ENCODE data around the gene AK8.

Gene AK8

DNA sequence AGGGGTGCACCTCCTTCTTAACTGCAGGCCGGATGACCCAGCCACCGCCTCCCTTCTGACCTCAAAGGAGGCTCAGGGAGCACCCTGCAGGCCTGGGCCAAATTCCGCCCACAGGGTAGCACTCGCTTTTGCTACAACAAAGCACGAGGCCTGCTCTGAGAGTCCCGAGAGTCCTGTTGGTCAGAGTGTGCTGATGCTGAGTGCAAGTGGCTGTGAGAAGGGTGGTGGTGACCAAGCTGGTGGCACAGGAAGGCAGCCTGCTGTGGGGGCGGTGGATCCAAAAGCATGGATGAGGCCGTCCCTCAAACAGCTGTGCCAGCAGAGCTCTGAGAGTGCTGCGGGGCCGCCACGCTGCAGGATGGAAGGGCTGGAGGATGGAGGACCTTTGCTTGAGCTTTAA, 101.8 kb downstream of the AK8 start:
- H2BK120ac ChIP-seq (ENCODE audit: low read depth, low read length), result no peak overlapping the region
- H3K27me3 ChIP-seq (ENCODE audit: control insufficient read depth in 1 of 2, insufficient read depth in 1 of 2, low read length in 2 of 2), result peaks cover 6 to 15% of the 10 kb centered on the region in 2 experiments
- H3K9ac ChIP-seq (ENCODE audit: low read length), result no peak overlapping the region
- H3K23ac ChIP-seq (ENCODE audit: low read length in 2 of 2), result no peak overlapping the region
- H4K8ac ChIP-seq (ENCODE audit: low read length), result no peak overlapping the region
- WGBS, result 90% methylated on average over 11 of the region's 11 CpGs
- no peak overlapping the region for H3K4me2 ChIP-seq (ENCODE audit: low read length, poor library complexity, severe bottlenecking)
- DNase-seq, result no peak
- no peak overlapping the region for H3K18ac ChIP-seq (ENCODE audit: low read depth in 1 of 2, low read length in 2 of 2)
- H4K91ac ChIP-seq (ENCODE audit: low read length), result no peak overlapping the region
- no peak overlapping the region for H3K4me3 ChIP-seq (ENCODE audit: insufficient read depth in 1 of 2, low read depth in 1 of 2, low read length in 2 of 2)
- no peak overlapping the region for H2AK5ac ChIP-seq (ENCODE audit: low read length, severe bottlenecking)
- H2AFZ ChIP-seq (ENCODE audit: low read depth, low read length), result no peak overlapping the region
- H3K9me3 ChIP-seq (ENCODE audit: control insufficient read depth, low read length), result no peaks in the 10 kb centered on the region
- H3K14ac ChIP-seq (ENCODE audit: low read length in 2 of 2), result no peak overlapping the region
- H3K4ac ChIP-seq (ENCODE audit: low read depth in 1 of 2, low read length in 2 of 2), result no peak overlapping the region
- no peak overlapping the region for H3K27ac ChIP-seq (ENCODE audit: low read length, poor library complexity, severe bottlenecking)
- H3K4me1 ChIP-seq (ENCODE audit: control insufficient read depth, insufficient read depth, low read depth, low read length), result no peaks in the 10 kb centered on the region
- no peak overlapping the region for H2BK5ac ChIP-seq (ENCODE audit: low read depth, low read length, poor library complexity, severe bottlenecking)
- no peak overlapping the region for H2BK15ac ChIP-seq (ENCODE audit: low read depth, poor library complexity, severe bottlenecking)
- H2BK12ac ChIP-seq (ENCODE audit: low read length in 2 of 2), result no peak overlapping the region
- H3K36me3 ChIP-seq (ENCODE audit: control insufficient read depth in 1 of 2, insufficient read depth in 2 of 2, low read depth in 1 of 2, low read length in 2 of 2), result no peaks in the 10 kb centered on the region
- no peaks in the 10 kb centered on the region for H3K79me1 ChIP-seq (replicated peaks; ENCODE audit: low read length, poor library complexity, severe bottlenecking)

- H3K14ac ChIP-seq (ENCODE audit: low read length in 2 of 2), result no peak overlapping the region
Observed at GRCh38 chr9:132775720-132776119, 102.4 kb downstream of the AK8 start.

GRCh38 chr9:132774886-132775285, 103.2 kb downstream of the AK8 start:
- Histone ChIP-seq H2AFZ (ENCODE audit: low read depth, low read length) (no peak overlapping the region), H3K9me3 (ENCODE audit: control insufficient read depth, low read length) (no peaks in the 10 kb centered on the region), H3K9ac (ENCODE audit: low read length) (no peak overlapping the region), H3K4me3 (ENCODE audit: insufficient read depth in 1 of 2, low read depth in 1 of 2, low read length in 2 of 2) (no peak overlapping the region), H3K14ac (ENCODE audit: low read length in 2 of 2) (no peak overlapping the region), H3K27ac (ENCODE audit: low read length, poor library complexity, severe bottlenecking) (no peak overlapping the region), H3K79me1 (replicated peaks; ENCODE audit: low read length, poor library complexity, severe bottlenecking) (peaks cover 3% of the 10 kb centered on the region), H3K23ac (ENCODE audit: low read length in 2 of 2) (no peak overlapping the region), H4K8ac (ENCODE audit: low read length) (no peak overlapping the region), H2BK120ac (ENCODE audit: low read depth, low read length) (no peak overlapping the region), H3K4ac (ENCODE audit: low read depth in 1 of 2, low read length in 2 of 2) (no peak overlapping the region), H2BK5ac (ENCODE audit: low read depth, low read length, poor library complexity, severe bottlenecking) (no peak overlapping the region), H2BK12ac (ENCODE audit: low read length in 2 of 2) (no peak overlapping the region), H3K36me3 (ENCODE audit: control insufficient read depth in 1 of 2, insufficient read depth in 2 of 2, low read depth in 1 of 2, low read length in 2 of 2) (no peaks in the 10 kb centered on the region), H3K4me2 (ENCODE audit: low read length, poor library complexity, severe bottlenecking) (no peak overlapping the region), H3K18ac (ENCODE audit: low read depth in 1 of 2, low read length in 2 of 2) (no peak overlapping the region), H3K4me1 (ENCODE audit: control insufficient read depth, insufficient read depth, low read depth, low read length) (peaks cover 8% of the 10 kb centered on the region), H2BK15ac (ENCODE audit: low read depth, poor library complexity, severe bottlenecking) (no peak overlapping the region), H4K91ac (ENCODE audit: low read length) (no peak overlapping the region), H2AK5ac (ENCODE audit: low read length, severe bottlenecking) (no peak overlapping the region), H3K27me3 (ENCODE audit: control insufficient read depth in 1 of 2, insufficient read depth in 1 of 2, low read length in 2 of 2) (peaks cover 2 to 5% of the 10 kb centered on the region in 2 experiments)
- WGBS, result 96% methylated on average over 1 of the region's 1 CpG
- no peak for DNase-seq

More at GRCh38 chr9:132775720-132776119, 102.4 kb downstream of the AK8 start:
- Histone ChIP-seq H3K27me3 (ENCODE audit: control insufficient read depth in 1 of 2, insufficient read depth in 1 of 2, low read length in 2 of 2) (peaks cover 6 to 13% of the 10 kb centered on the region in 2 experiments), H3K79me1 (replicated peaks; ENCODE audit: low read length, poor library complexity, severe bottlenecking) (no peaks in the 10 kb centered on the region), H3K4ac (ENCODE audit: low read depth in 1 of 2, low read length in 2 of 2) (no peak overlapping the region), H3K23ac (ENCODE audit: low read length in 2 of 2) (no peak overlapping the region), H3K9me3 (ENCODE audit: control insufficient read depth, low read length) (no peaks in the 10 kb centered on the region), H3K4me2 (ENCODE audit: low read length, poor library complexity, severe bottlenecking) (no peak overlapping the region), H3K4me1 (ENCODE audit: control insufficient read depth, insufficient read depth, low read depth, low read length) (peaks cover 2% of the 10 kb centered on the region), H3K36me3 (ENCODE audit: control insufficient read depth in 1 of 2, insufficient read depth in 2 of 2, low read depth in 1 of 2, low read length in 2 of 2) (no peaks in the 10 kb centered on the region), H3K18ac (ENCODE audit: low read depth in 1 of 2, low read length in 2 of 2) (no peak overlapping the region), H2BK120ac (ENCODE audit: low read depth, low read length) (no peak overlapping the region), H2AFZ (ENCODE audit: low read depth, low read length) (no peak overlapping the region), H4K8ac (ENCODE audit: low read length) (no peak overlapping the region), H4K91ac (ENCODE audit: low read length) (no peak overlapping the region), H2BK5ac (ENCODE audit: low read depth, low read length, poor library complexity, severe bottlenecking) (no peak overlapping the region), H2BK12ac (ENCODE audit: low read length in 2 of 2) (no peak overlapping the region), H2AK5ac (ENCODE audit: low read length, severe bottlenecking) (no peak overlapping the region), H3K4me3 (ENCODE audit: insufficient read depth in 1 of 2, low read depth in 1 of 2, low read length in 2 of 2) (no peak overlapping the region), H3K27ac (ENCODE audit: low read length, poor library complexity, severe bottlenecking) (no peak overlapping the region), H2BK15ac (ENCODE audit: low read depth, poor library complexity, severe bottlenecking) (no peak overlapping the region), H3K9ac (ENCODE audit: low read length) (no peak overlapping the region)
- 93% methylated on average over 2 of the region's 4 CpGs for WGBS
- DNase-seq, result no peak

DNA sequence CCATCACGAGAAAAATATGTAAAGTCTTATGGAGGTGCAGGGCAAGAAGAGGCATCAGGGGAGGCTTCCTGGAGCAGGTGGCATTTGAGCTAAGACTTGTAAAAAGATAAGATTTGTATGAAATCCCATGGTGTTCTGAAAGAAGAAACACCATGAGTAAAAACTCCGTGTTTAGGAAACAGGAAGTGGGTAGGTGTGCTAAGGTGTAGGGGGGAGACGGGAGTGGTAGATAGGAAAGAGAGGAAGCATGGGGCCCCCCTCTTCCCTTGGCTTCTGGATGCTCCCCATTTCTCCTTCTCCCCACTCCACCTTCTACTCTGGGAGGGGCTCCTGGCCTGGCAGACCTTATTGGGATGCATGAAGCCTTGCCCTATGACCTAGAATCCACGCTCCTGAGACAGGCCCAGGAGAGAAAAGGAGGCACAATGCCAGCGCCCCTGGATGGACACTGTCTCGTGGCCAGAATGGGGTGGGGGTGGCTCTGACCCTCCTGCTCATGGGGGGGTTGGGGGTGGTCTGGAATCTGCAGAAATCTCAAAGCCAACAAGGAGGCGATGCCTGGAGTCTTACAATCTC, 104.2 kb downstream of the AK8 start:
- whole genome bisulfite sequencing, result 82% methylated on average over 5 of the region's 7 CpGs
- Histone ChIP-seq H3K27ac (ENCODE audit: low read length, poor library complexity, severe bottlenecking) (no peak overlapping the region), H3K4me1 (ENCODE audit: control insufficient read depth, insufficient read depth, low read depth, low read length) (peaks cover 10% of the 10 kb centered on the region), H2BK15ac (ENCODE audit: low read depth, poor library complexity, severe bottlenecking) (no peak overlapping the region), H3K4ac (ENCODE audit: low read depth in 1 of 2, low read length in 2 of 2) (no peak overlapping the region), H3K18ac (ENCODE audit: low read depth in 1 of 2, low read length in 2 of 2) (no peak overlapping the region), H3K4me2 (ENCODE audit: low read length, poor library complexity, severe bottlenecking) (no peak overlapping the region), H2BK12ac (ENCODE audit: low read length in 2 of 2) (no peak overlapping the region), H2BK5ac (ENCODE audit: low read depth, low read length, poor library complexity, severe bottlenecking) (no peak overlapping the region), H3K9ac (ENCODE audit: low read length) (no peak overlapping the region), H2BK120ac (ENCODE audit: low read depth, low read length) (no peak overlapping the region), H3K23ac (ENCODE audit: low read length in 2 of 2) (no peak overlapping the region), H3K36me3 (ENCODE audit: control insufficient read depth in 1 of 2, insufficient read depth in 2 of 2, low read depth in 1 of 2, low read length in 2 of 2) (no peaks in the 10 kb centered on the region), H3K4me3 (ENCODE audit: insufficient read depth in 1 of 2, low read depth in 1 of 2, low read length in 2 of 2) (no peak overlapping the region), H3K14ac (ENCODE audit: low read length in 2 of 2) (no peak overlapping the region), H3K27me3 (ENCODE audit: control insufficient read depth in 1 of 2, insufficient read depth in 1 of 2, low read length in 2 of 2) (peaks cover 0 to 5% of the 10 kb centered on the region in 2 experiments), H2AFZ (ENCODE audit: low read depth, low read length) (no peak overlapping the region), H3K9me3 (ENCODE audit: control insufficient read depth, low read length) (no peaks in the 10 kb centered on the region), H2AK5ac (ENCODE audit: low read length, severe bottlenecking) (no peak overlapping the region), H4K91ac (ENCODE audit: low read length) (no peak overlapping the region), H4K8ac (ENCODE audit: low read length) (no peak overlapping the region), H3K79me1 (replicated peaks; ENCODE audit: low read length, poor library complexity, severe bottlenecking) (peaks cover 4% of the 10 kb centered on the region)
- no peak for DNase-seq
